ENCODE measurements around the gene C1QL4. TPM values are rescaled to one million over a fixed set of nuclear protein-coding genes. Genes with fewer than 3 reads are reported as not detected.

The C1QL4 gene
- 0.07 TPM in 2 replicates for total RNA-seq

DNA sequence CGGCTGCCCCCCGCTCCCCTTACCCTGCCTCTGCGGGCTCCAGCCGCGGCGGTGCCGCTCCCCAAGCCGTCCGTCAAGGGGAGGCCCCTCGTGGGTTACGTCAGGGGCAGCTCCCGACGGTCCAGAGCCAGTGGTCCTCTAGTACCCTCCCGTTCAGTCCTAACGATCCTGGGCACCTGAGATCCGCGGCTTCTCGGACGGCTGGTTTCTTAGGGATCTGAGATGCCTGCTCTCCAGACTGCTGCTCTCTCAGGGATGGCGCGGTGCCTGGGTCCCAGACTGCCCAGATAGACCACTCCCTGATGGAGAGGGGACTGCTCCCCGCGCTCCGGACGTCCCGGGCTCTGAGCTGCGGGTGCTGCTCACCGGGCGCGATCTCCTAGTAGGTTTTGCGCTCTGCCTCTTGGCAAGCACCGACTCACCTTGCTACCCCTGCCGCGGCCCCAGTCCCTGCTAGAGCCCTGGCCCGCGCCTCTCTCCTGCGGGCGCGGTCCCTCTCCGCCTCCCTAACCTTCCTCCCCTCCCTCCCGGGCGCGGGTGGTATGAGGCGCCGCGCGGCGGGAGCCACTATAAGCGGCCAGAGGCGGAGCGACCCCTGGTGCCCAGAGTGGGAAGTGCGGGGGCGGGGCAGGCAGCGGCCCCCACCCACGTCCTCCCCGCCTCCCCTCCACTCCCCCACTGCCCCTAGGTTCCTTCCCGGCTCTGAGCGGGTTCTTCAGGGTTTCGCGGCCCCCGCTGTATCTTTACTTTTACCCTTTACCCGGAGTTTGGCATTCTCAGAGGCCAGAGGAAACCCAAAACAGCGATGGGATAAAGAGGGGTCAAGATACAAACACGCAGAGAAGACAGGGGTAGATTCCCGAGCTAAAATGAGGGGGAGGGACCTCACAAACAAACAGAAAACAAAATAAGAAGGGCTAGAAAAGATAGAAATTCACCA lies at the start of gene C1QL4:
Gene C1QL4, minus strand, starts transcription at position 544 of the 940 bp plus-strand sequence. CDS start 711 bp downstream, outside the sequence.

DNA sequence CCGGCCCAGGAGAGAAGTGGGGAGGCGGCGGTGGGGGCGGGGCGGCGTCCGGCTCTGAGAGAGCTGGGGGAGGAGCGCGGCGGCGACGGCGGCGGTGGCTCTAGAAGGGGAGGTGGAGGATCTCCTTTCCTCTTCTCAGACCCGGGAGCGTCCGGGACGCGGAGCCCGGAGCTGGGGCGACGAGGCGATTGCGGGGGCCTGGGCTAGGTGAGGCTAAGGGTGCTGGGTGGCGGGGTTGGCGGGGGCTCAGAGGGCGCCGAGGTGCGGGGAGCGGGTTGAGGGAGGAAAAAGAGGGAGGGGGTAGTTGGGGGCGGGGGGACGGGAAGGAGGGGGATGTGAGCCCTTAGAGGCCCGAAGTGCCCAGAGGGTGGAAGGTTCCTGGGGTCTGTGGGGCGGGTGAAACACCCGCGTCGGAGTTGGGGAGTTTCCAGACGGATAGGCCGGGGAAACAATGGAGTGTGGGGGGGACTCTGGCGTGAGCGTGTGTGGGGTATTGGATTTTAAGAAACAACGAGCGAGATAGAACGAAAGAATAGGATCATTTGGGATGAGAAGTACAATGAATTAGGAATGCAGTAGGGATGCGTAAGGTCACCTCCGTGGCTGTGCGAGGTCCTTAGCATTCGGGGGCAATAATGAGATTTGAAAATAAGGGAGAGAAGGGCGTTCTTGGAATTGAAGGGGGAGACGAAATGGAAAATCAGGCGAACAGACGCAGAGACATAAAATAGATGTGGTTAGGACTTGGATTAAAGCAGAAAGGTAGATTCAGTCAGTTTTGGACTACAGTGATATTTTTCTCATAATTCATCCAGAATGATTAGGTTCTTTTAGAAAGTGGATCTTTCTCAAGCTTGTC lies 30.6 kb upstream of the C1QL4 start, which contains the start of gene SPATS2:
Gene SPATS2, plus strand, starts transcription at position 82 of the 859 bp plus-strand sequence. CDS start 93,551 bp downstream, outside the sequence.

DNA sequence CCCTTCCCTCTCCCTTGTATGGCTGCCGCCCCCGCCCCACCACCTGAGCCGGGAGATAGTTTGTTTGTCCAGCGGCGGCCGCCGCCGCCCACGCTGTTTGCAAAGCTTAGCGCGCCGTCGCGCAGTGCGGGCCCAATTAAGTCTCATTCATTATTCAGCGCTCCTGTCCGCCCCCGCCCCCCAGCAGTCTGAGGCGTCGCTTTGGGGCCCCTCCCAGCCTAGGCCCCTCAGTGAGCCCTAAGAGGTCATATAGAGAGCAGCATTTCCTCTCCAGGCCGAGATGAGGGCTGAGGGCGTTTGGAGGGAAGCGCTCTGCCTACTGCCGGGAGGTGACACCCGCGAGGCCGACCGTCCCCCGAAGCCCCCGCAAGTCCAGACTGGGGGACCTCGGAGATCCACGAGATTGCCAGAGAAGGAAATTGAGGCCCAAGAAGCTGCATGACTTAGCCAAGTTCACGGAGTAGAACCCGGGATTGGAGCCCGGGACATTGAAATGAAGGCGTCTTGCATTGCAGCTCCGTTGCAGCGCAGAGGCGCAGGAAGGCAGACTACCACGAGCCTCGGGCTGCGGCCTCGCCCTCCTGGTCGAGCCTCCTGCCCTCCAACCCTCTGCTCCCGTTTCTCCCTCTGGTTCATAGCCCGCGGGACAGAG lies 9.8 kb upstream of the C1QL4 start, which contains the start of gene DNAJC22:
Gene DNAJC22, plus strand, starts transcription at position 230 of the 652 bp plus-strand sequence. CDS start 1,985 bp downstream, outside the sequence.

DNA sequence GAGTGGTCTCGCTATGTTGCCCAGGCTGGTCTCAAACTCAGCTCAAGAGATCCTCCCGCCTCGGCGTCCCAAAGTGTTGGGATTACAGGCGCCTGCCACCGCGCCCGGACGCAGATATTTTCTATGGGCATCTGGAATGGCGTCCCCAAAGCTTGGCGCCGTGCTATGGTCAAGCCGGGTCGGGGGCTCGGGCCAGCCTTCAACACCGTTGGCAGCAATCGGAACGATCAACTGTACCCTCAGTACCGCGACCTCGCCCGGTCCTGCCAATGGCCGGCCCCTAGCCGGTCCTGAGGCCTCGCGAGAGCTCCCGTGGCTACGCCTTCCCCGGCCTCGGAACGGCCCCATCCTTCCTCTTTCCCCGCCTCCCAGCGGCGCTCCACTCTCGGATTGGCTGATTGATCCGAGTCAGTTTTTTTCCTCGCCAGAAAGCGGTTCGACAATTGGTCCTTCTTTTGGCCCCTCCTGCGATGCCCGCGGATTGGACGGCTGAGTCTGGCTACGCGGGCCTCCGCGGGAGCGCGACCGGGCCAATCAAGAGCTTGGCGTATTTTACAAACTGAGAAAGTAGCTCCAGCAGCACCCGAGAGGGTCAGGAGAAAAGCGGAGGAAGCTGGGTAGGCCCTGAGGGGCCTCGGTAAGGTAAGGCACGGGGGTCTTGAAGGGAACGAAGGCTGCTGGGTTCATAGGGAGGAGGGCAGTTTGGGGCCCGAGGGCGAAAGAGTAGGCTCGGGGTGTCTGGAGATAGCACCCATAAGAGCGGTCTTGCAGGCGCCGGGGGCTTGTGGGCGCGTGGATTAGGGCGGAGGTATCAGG lies 14.1 kb downstream of the C1QL4 start, which contains the start of gene TROAP:
Gene TROAP, plus strand, starts transcription at position 548 of the 816 bp plus-strand sequence. CDS start 354 bp downstream, outside the sequence.

DNA sequence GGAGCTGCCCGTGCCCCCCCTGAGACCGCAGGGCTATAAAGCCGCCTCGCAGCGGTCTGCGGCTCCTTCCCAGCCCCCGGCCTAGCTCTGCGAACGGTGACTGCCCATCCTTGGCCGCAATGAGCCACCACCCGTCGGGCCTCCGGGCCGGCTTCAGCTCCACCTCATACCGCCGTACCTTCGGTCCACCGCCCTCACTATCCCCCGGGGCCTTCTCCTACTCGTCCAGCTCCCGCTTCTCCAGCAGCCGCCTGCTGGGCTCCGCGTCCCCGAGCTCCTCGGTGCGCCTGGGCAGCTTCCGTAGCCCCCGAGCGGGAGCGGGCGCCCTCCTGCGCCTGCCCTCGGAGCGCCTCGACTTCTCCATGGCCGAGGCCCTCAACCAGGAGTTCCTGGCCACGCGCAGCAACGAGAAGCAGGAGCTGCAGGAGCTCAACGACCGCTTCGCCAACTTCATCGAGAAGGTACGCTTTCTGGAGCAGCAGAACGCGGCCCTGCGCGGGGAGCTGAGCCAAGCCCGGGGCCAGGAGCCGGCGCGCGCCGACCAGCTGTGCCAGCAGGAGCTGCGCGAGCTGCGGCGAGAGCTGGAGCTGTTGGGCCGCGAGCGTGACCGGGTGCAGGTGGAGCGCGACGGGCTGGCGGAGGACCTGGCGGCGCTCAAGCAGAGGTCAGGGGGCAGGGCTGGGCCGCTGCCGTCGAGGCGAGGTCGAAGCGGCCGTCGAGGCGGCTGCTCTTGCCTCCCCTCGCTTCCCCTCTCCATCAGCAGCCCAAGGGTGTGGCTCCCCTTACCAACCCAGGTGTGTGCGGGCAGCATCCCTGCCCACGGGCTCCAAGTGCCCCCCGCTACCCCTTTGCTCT lies 41.7 kb downstream of the C1QL4 start, which contains the start of gene PRPH:
Gene PRPH, plus strand, starts transcription at position 66 of the 855 bp plus-strand sequence. Its CDS starts 54 bp downstream, at position 120.

Other genes with a start within 250 kb of the C1QL4 start
- 0.07 and 0.13 TPM in 2 replicates for gene DHH, start 242.4 kb downstream of the C1QL4 start, total RNA-seq
- 42.7 and 47.0 TPM in 2 replicates for gene LMBR1L, start 226.3 kb downstream of the C1QL4 start, total RNA-seq
- 945 and 1,479 TPM in 2 replicates for gene TUBA1B, start 205.8 kb downstream of the C1QL4 start, total RNA-seq
- 495 and 558 TPM in 2 replicates for gene TUBA1A, start 148.1 kb downstream of the C1QL4 start, total RNA-seq
- 303 and 344 TPM in 2 replicates for gene TUBA1C, start 72.1 kb downstream of the C1QL4 start, total RNA-seq
- 0.33 and 1.9 TPM in 2 replicates for gene PRPH, start 42.0 kb downstream of the C1QL4 start, total RNA-seq
- 2.4 and 3.4 TPM in 2 replicates for gene TROAP, start 13.9 kb downstream of the C1QL4 start, total RNA-seq
- 0.20 and 2.1 TPM in 2 replicates for gene DNAJC22, start 9.7 kb upstream of the C1QL4 start, total RNA-seq
- 22.9 and 29.9 TPM in 2 replicates for gene SPATS2, start 30.3 kb upstream of the C1QL4 start, total RNA-seq
- 0.26 and 0.33 TPM in 2 replicates for gene KCNH3, start 201.8 kb upstream of the C1QL4 start, total RNA-seq
- gene MCRS1, start 231.0 kb upstream of the C1QL4 start, total RNA-seq: 39.0 and 42.9 TPM in 2 replicates